HCT116 (cell line): ENCODE measurements around the gene FAM184A. TPM values are rescaled to one million over a fixed set of nuclear protein-coding genes. Genes with fewer than 3 reads are reported as not detected.

Experiments
- ATAC-seq: fragments of 200-7000 bp; cut with Tn5 transposase; 2 replicates; pipeline ENCODE4 v1.9.1; 2020; ENCODE audit warnings: mild to moderate bottlenecking, moderate library complexity
- BruUV-seq: library from RNA; stranded (reverse); fragments of 400-500 nt; replicated peaks from 2 replicates; lab custom pipeline; 2021; lab: Mats Ljungman, UMichigan
- CTCF ChIA-PET: fragments of 300-600 bp; sonication (Branson Sonifier 250); formaldehyde crosslinking; loops from one replicate; lab custom pipeline; 2021; ENCODE audit warnings: antibody characterized with exemption; lab: Charles Lee
- POLR2A ChIA-PET: fragments of 300-600, 350-600 bp; sonication (Branson Sonifier 250); formaldehyde crosslinking; loops from one replicate; lab custom pipeline; 2021; ENCODE audit warnings: antibody characterized with exemption; lab: Charles Lee
- RAD21 ChIA-PET, 2 experiments: fragments of 300-600 bp; sonication (Branson Sonifier 250); formaldehyde crosslinking; loops; one replicate each; lab custom pipeline; 2023; ENCODE audit warnings: low total read pairs in 2 of 2; ENCODE audit not compliant: uncharacterized antibody in 2 of 2, unreplicated experiment in 2 of 2, low non-redundant PET in 1 of 2; lab: Charles Lee
- DNase-seq: peaks from one replicate; pipeline ENCODE4 v3.0.0-alpha.2; 2010; ENCODE audit warnings: low read depth, low spot score
- H2AFZ ChIP-seq: fragments of 200-600 bp; shearing (Covaris generic), sonication (generic); 2 replicates; pipeline ENCODE4 v1.6.1; 2017; ENCODE audit warnings: low read depth, mixed run types, mixed read lengths, antibody characterized with exemption, low read length; ENCODE audit not compliant: poor library complexity, severe bottlenecking
- H3K27ac ChIP-seq: 2 replicates; pipeline ENCODE4 v1.5.1; 2012; ENCODE audit warnings: low read depth, low read length
- H3K27me3 ChIP-seq: fragments of 200-600 bp; sonication (generic); 2 replicates; pipeline ENCODE4 v1.6.1; 2016; ENCODE audit warnings: mixed run types, low read length, mixed read lengths; ENCODE audit not compliant: insufficient read depth
- H3K36me3 ChIP-seq, 2 experiments: fragments of 200-500 bp in 1 of 2; fragments of 200-600 bp in 1 of 2; sonication (Bioruptor generic) in 1 of 2; sonication (generic) in 1 of 2; 2 replicates each; pipeline versions ENCODE4 v1.5.1 to v1.6.1; 2014 to 2016; ENCODE audit warnings: low read length in 2 of 2, inconsistent platforms in 1 of 2, mixed read lengths in 1 of 2, mixed run types in 1 of 2; ENCODE audit not compliant: insufficient read depth in 2 of 2, control insufficient read depth in 1 of 2
- H3K4me1 ChIP-seq, 2 experiments: fragments of 200-600 bp in 1 of 2; sonication (generic) in 1 of 2; 2 replicates each; pipeline versions ENCODE4 v1.5.1 to v1.6.1; 2012 to 2017; ENCODE audit warnings: low read length in 2 of 2, inconsistent platforms in 1 of 2, mild to moderate bottlenecking in 1 of 2, mixed read lengths in 1 of 2, mixed run types in 1 of 2, moderate library complexity in 1 of 2; ENCODE audit not compliant: insufficient read depth in 2 of 2, control insufficient read depth in 1 of 2
- H3K4me2 ChIP-seq: fragments of 200-600 bp; sonication (generic); 2 replicates; pipeline ENCODE4 v1.6.1; 2017; ENCODE audit warnings: mixed run types, low read length, mixed read lengths
- H3K4me3 ChIP-seq, 2 experiments: fragments of 200-600 bp in 1 of 2; sonication (generic) in 1 of 2; replicated peaks in 1 of 2; 2 replicates each; pipeline ENCODE4 v1.5.1; 2011 to 2016; ENCODE audit warnings: low read length in 2 of 2, control low read depth in 1 of 2, low read depth in 1 of 2, mild to moderate bottlenecking in 1 of 2, mixed read lengths in 1 of 2, mixed run types in 1 of 2
- H3K79me2 ChIP-seq: fragments of 200-600 bp; sonication (generic); 2 replicates; pipeline ENCODE4 v1.6.1; 2017; ENCODE audit warnings: mild to moderate bottlenecking, mixed run types, low read length, moderate library complexity, mixed read lengths; ENCODE audit not compliant: insufficient read depth
- H3K9ac ChIP-seq: fragments of 200-600 bp; sonication (generic); 2 replicates; pipeline ENCODE4 v1.6.1; 2016; ENCODE audit warnings: low read length, mixed read lengths
- H3K9me2 ChIP-seq: fragments of 200-600 bp; sonication (generic), shearing (Covaris generic); 2 replicates; pipeline ENCODE4 v1.6.1; 2017; ENCODE audit warnings: mixed run types, mild to moderate bottlenecking, moderate library complexity; ENCODE audit not compliant: insufficient read depth
- H3K9me3 ChIP-seq, 2 experiments: fragments of 200-500 bp in 1 of 2; fragments of 200-600 bp in 1 of 2; sonication (Bioruptor generic) in 1 of 2; sonication (generic) in 1 of 2; 2 replicates each; pipeline ENCODE4 v1.6.1; 2014 to 2017; ENCODE audit warnings: low read length in 2 of 2, mixed read lengths in 2 of 2, inconsistent platforms in 1 of 2, low read depth in 1 of 2, mild to moderate bottlenecking in 1 of 2, mixed run types in 1 of 2, moderate library complexity in 1 of 2; ENCODE audit not compliant: control insufficient read depth in 1 of 2, insufficient read depth in 1 of 2
- H4K20me1 ChIP-seq: fragments of 200-600 bp; sonication (generic), shearing (Covaris generic); 2 replicates; pipeline ENCODE4 v1.6.1; 2017; ENCODE audit warnings: mixed run types, mild to moderate bottlenecking, moderate library complexity; ENCODE audit not compliant: insufficient read depth
- CEBPB ChIP-seq: IDR thresholded peaks from 2 replicates; pipeline ENCODE4 v1.6.1; 2012; ENCODE audit warnings: low read depth
- EGR1 ChIP-seq: IDR thresholded peaks from 2 replicates; pipeline ENCODE4 v1.6.1; 2012; ENCODE audit warnings: low read depth
- ELF1 ChIP-seq: IDR thresholded peaks from 2 replicates; pipeline ENCODE4 v1.6.1; 2012; ENCODE audit warnings: low read depth, borderline replicate concordance
- FOSL1 ChIP-seq: IDR thresholded peaks from 2 replicates; pipeline ENCODE4 v1.6.1; 2012; ENCODE audit warnings: low read depth
- JUND ChIP-seq: IDR thresholded peaks from 2 replicates; pipeline ENCODE4 v1.6.1; 2012
- POLR2AphosphoS5 ChIP-seq: IDR thresholded peaks from 2 replicates; pipeline ENCODE4 v1.6.1; 2011; ENCODE audit warnings: mild to moderate bottlenecking, low read depth, low read length, moderate library complexity
- SP1 ChIP-seq: IDR thresholded peaks from 2 replicates; pipeline ENCODE4 v1.6.1; 2012; ENCODE audit warnings: low read depth
- TCF7L2 ChIP-seq: IDR thresholded peaks from 2 replicates; pipeline ENCODE4 v1.7.0; 2011; ENCODE audit warnings: borderline replicate concordance, inconsistent platforms; ENCODE audit not compliant: insufficient read depth, insufficient read length; ENCODE audit errors: extremely low read depth
- YY1 ChIP-seq: IDR thresholded peaks from 2 replicates; pipeline ENCODE4 v1.6.1; 2011; ENCODE audit warnings: low read length, low read depth, moderate library complexity, mild to moderate bottlenecking; ENCODE audit not compliant: insufficient replicate concordance; ENCODE audit errors: extremely low read depth
- ZFX ChIP-seq: fragments of 450-650 bp; IDR thresholded peaks from 2 replicates; pipeline ENCODE4 v1.6.1; 2017
- ZNF274 ChIP-seq: fragments of 200-500 bp; sonication (Bioruptor generic); IDR thresholded peaks from 2 replicates; pipeline ENCODE4 v1.6.1; 2014; ENCODE audit warnings: mild to moderate bottlenecking, low read depth, low read length, inconsistent platforms
- intact Hi-C: fragments of 100-400 bp; cut with micrococcal nuclease; formaldehyde crosslinking; loops from 2 replicates; pipeline ENCODE4 v1.10.0; 2022
- total RNA-seq: library from RNA; stranded (reverse); gene quantifications from one replicate; pipeline ENCODE4 v1.2.1, GENCODE V29; 2021; ENCODE audit not compliant: unreplicated experiment
- TF ChIP-seq, protein P1 (sequence below): IDR thresholded peaks from 2 replicates; pipeline ENCODE4 v1.6.1; 2011; ENCODE audit warnings: mild to moderate bottlenecking, low read length, moderate library complexity; ENCODE audit not compliant: insufficient replicate concordance; ENCODE audit errors: extremely low read depth
- TF ChIP-seq, protein P2 (sequence below): IDR thresholded peaks from 2 replicates; pipeline ENCODE4 v1.6.1; 2012; ENCODE audit warnings: low read depth

FAM184A gene
- total RNA-seq, 1 experiment from 2014 or later = 2.4 TPM

DNA sequence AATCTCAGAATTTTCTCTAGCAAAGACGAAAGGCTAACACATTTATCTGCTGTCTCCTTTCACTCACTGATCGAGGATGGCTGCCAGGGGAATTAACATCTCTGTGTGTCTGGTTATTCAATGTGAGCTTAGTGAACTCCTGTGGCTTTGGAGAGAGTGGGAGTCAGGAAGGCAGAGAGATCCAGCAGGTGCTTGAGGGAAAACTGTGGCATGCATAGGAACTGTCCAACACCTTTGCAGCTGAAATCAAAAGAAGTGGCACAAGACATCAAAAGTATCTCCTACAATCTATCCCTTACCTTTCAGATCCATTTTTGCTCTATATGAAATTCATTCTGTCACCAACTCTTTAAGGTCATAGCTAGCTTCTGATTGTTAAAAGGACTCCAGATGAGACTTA is 11.8 kb upstream of the FAM184A start:
- no peak for ATAC-seq

DNA sequence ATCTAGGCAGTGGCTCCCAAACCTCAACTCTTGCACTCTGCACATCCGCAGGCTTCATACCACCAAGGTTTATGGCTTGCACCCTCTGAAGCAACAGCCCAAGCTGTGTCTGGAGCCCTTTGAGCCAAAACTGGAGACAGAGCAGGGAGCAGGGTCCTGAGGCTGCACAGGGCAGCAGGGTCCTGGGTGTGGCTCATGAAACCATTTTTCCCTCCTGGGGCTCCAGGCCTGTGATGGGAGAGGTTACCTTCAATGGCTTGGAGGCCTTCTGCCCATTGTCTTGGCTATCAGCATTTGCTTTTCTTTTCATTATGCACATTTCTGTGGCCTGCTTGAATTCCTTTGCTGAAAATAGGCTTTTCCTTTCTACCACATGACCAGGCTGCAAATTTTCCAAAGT is 6.3 kb upstream of the FAM184A start:
- intact Hi-C loops = no loop called here
- Histone ChIP-seq H3K9me3 (peaks cover 0 to 7% of the 10 kb centered on the region in 2 experiments; a peak in 2 of 4 replicates), H3K79me2 (no peaks in the 10 kb centered on the region), H3K9ac (no peak overlapping the region), H3K27me3 (no peaks in the 10 kb centered on the region), H4K20me1 (no peaks in the 10 kb centered on the region), H3K9me2 (no peaks in the 10 kb centered on the region), H3K27ac (no peak overlapping the region), H3K4me2 (no peak overlapping the region), H3K4me3 (no peak overlapping the region), H3K4me1 (peaks cover 0 to 1% of the 10 kb centered on the region in 2 experiments; a peak in 1 of 4 replicates), H2AFZ (no peak overlapping the region), H3K36me3 (no peaks in the 10 kb centered on the region)
- BruUV-seq = no TSS peak
- CTCF ChIA-PET = no interaction called here
- ATAC-seq (no peak), DNase-seq (no peak)
- RAD21 ChIA-PET = no interaction called here
- POLR2A ChIA-PET = no interaction called here
- TF ChIP-seq YY1 = no peak
- no peak for TF ChIP-seq POLR2AphosphoS5
- no peak for TF ChIP-seq ELF1
- TF ChIP-seq EGR1 = no peak
- TF ChIP-seq FOSL1 = no peak
- TF ChIP-seq CEBPB = no peak
- TF ChIP-seq ZFX = no peak
- no peak for TF ChIP-seq SP1
- TF ChIP-seq ZNF274 = no peak
- TF ChIP-seq, protein P1, sequence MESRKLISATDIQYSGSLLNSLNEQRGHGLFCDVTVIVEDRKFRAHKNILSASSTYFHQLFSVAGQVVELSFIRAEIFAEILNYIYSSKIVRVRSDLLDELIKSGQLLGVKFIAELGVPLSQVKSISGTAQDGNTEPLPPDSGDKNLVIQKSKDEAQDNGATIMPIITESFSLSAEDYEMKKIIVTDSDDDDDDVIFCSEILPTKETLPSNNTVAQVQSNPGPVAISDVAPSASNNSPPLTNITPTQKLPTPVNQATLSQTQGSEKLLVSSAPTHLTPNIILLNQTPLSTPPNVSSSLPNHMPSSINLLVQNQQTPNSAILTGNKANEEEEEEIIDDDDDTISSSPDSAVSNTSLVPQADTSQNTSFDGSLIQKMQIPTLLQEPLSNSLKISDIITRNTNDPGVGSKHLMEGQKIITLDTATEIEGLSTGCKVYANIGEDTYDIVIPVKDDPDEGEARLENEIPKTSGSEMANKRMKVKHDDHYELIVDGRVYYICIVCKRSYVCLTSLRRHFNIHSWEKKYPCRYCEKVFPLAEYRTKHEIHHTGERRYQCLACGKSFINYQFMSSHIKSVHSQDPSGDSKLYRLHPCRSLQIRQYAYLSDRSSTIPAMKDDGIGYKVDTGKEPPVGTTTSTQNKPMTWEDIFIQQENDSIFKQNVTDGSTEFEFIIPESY = no peak
- no peak for TF ChIP-seq JUND

More for the DNA sequence above, 11.8 kb upstream of the FAM184A start:
- H4K20me1 ChIP-seq = no peaks in the 10 kb centered on the region
- CTCF ChIA-PET = no interaction called here
- intact Hi-C loops = no loop called here
- H3K9me3 ChIP-seq = no peaks in the 10 kb centered on the region
- no peaks in the 10 kb centered on the region for H3K9me2 ChIP-seq
- RAD21 ChIA-PET = no interaction called here
- H3K79me2 ChIP-seq = no peaks in the 10 kb centered on the region
- BruUV-seq = no TSS peak
- no peak for TF ChIP-seq ELF1
- TF ChIP-seq, protein P2, sequence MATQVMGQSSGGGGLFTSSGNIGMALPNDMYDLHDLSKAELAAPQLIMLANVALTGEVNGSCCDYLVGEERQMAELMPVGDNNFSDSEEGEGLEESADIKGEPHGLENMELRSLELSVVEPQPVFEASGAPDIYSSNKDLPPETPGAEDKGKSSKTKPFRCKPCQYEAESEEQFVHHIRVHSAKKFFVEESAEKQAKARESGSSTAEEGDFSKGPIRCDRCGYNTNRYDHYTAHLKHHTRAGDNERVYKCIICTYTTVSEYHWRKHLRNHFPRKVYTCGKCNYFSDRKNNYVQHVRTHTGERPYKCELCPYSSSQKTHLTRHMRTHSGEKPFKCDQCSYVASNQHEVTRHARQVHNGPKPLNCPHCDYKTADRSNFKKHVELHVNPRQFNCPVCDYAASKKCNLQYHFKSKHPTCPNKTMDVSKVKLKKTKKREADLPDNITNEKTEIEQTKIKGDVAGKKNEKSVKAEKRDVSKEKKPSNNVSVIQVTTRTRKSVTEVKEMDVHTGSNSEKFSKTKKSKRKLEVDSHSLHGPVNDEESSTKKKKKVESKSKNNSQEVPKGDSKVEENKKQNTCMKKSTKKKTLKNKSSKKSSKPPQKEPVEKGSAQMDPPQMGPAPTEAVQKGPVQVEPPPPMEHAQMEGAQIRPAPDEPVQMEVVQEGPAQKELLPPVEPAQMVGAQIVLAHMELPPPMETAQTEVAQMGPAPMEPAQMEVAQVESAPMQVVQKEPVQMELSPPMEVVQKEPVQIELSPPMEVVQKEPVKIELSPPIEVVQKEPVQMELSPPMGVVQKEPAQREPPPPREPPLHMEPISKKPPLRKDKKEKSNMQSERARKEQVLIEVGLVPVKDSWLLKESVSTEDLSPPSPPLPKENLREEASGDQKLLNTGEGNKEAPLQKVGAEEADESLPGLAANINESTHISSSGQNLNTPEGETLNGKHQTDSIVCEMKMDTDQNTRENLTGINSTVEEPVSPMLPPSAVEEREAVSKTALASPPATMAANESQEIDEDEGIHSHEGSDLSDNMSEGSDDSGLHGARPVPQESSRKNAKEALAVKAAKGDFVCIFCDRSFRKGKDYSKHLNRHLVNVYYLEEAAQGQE = peak; percentile 64
- TF ChIP-seq TCF7L2 = no peak
- no peak for DNase-seq
- H3K27ac ChIP-seq = no peak overlapping the region
- no peaks in the 10 kb centered on the region for H3K4me1 ChIP-seq
- H3K4me3 ChIP-seq = no peak overlapping the region
- POLR2A ChIA-PET = no interaction called here
- H3K4me2 ChIP-seq = no peak overlapping the region
- no peak overlapping the region for H2AFZ ChIP-seq
- no peak overlapping the region for H3K9ac ChIP-seq
- no peaks in the 10 kb centered on the region for H3K27me3 ChIP-seq
- no peaks in the 10 kb centered on the region for H3K36me3 ChIP-seq
